ENCODE results near the gene SCN2B.

Gene SCN2B

DNA sequence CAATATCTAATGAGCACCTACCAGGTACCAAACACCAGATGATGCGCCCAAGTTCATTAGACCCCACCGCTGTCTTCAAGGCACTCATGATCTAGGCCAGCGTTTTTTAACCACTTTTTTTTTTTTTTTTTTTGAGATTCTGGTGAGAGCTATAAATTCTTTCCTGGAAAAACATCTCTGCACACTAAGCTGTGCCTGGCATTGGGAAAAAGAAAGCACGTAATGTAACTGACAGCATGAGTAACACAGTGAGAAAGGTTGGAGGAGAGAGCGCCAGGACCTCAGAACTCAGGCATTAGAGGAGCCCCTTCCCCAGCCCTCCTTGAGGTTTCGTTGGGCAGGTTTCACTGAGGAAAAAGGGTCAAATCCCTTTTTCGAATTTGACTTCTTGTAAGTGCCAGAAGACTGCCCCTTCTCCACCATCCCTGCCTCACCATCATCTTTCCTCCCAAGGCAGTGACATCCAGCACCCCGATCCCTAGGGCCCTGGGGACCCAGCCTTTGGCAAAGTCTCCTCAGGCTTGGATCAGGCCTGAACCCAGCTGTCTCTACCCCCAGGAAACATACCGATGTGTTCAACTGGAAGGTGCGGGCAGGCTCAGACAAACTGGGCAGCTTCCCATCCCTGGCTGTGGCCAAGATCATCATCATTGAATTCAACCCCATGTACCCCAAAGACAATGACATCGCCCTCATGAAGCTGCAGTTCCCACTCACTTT is 63.6 kb downstream of the SCN2B start:
- TF ChIP-seq, protein P1, sequence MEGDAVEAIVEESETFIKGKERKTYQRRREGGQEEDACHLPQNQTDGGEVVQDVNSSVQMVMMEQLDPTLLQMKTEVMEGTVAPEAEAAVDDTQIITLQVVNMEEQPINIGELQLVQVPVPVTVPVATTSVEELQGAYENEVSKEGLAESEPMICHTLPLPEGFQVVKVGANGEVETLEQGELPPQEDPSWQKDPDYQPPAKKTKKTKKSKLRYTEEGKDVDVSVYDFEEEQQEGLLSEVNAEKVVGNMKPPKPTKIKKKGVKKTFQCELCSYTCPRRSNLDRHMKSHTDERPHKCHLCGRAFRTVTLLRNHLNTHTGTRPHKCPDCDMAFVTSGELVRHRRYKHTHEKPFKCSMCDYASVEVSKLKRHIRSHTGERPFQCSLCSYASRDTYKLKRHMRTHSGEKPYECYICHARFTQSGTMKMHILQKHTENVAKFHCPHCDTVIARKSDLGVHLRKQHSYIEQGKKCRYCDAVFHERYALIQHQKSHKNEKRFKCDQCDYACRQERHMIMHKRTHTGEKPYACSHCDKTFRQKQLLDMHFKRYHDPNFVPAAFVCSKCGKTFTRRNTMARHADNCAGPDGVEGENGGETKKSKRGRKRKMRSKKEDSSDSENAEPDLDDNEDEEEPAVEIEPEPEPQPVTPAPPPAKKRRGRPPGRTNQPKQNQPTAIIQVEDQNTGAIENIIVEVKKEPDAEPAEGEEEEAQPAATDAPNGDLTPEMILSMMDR (conservative IDR thresholded peaks at IDR 0.05; ENCODE audit: low read depth, low read length), result no peak
- no peak for DNase-seq (ENCODE audit: low read depth)
- no peak overlapping the region for H3K4me3 ChIP-seq (ENCODE audit: low read length)

Data from retinal pigment epithelial cell (primary cell).